ENCODE results near the gene LIPH.

LIPH gene

DNA sequence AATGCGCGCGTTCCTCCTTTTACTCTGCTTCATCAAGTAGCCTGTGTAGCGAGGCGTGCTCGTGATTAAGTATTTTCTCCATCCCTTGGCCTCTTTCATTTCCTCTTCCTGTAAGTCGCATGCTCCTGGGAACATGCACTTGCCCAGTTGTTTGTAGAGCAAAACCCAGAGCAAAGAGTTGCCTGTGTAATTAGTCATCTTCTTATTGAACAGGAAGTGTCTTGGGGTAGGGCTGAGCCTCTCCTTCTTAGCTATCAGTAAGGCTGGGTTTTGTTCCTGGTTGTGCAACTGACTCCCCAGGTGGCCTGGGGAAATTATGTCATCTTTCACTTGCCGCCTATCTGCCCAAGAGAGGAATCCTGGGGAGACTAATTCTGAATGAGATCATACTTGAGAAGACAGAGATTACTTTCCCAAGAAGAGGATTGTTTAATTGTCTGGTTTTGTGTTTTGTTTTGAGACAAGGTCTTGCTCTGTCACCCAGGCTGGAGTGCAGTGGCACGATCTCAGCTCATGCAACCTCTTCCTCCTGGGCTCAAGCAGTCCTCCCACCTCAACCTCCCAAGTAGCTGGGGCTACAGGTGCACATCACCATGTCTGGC lies 14.9 kb downstream of the LIPH start:
- POLR2A ChIA-PET = no interaction called here
- TF ChIP-seq, protein P1, sequence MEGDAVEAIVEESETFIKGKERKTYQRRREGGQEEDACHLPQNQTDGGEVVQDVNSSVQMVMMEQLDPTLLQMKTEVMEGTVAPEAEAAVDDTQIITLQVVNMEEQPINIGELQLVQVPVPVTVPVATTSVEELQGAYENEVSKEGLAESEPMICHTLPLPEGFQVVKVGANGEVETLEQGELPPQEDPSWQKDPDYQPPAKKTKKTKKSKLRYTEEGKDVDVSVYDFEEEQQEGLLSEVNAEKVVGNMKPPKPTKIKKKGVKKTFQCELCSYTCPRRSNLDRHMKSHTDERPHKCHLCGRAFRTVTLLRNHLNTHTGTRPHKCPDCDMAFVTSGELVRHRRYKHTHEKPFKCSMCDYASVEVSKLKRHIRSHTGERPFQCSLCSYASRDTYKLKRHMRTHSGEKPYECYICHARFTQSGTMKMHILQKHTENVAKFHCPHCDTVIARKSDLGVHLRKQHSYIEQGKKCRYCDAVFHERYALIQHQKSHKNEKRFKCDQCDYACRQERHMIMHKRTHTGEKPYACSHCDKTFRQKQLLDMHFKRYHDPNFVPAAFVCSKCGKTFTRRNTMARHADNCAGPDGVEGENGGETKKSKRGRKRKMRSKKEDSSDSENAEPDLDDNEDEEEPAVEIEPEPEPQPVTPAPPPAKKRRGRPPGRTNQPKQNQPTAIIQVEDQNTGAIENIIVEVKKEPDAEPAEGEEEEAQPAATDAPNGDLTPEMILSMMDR (IDR thresholded peaks at IDR 0.05; ENCODE audit: insufficient read depth, low read length, missing control alignments) = no peak
- CTCF ChIA-PET = interaction anchor here (1.0 to 1.1 kb wide), 2 partner anchors 9 to 22 kb away, joined by 3 read pairs; no protein-coding TSS in a partner anchor
- no peak overlapping the region for H3K4me3 ChIP-seq (ENCODE audit: low read depth, low read length)
- DNase-seq (ENCODE audit: low read depth, low spot score) = peak; percentile 23

GRCh38 chr3:185534511-185534910 lies 17.9 kb downstream of the LIPH start:
- no peak overlapping the region for H3K4me3 ChIP-seq (ENCODE audit: low read depth, low read length)
- no peak for DNase-seq (ENCODE audit: low read depth, low spot score)
- POLR2A ChIA-PET = no interaction called here
- TF ChIP-seq, protein P1 (IDR thresholded peaks at IDR 0.05; ENCODE audit: insufficient read depth, low read length, missing control alignments) = no peak
- CTCF ChIA-PET = interaction anchor here (1.4 kb wide), 1 partner anchor 25 kb away, joined by 5 read pairs; no protein-coding TSS in a partner anchor

GRCh38 chr3:185532901-185533300 lies 19.5 kb downstream of the LIPH start:
- ChIA-PET CTCF (interaction anchor here (1.2 to 1.4 kb wide), 2 partner anchors 13 to 27 kb away, joined by 3 to 4 read pairs; no protein-coding TSS in a partner anchor), POLR2A (no interaction called here)
- TF ChIP-seq, protein P1 (IDR thresholded peaks at IDR 0.05; ENCODE audit: insufficient read depth, low read length, missing control alignments) = no peak

GRCh38 chr3:185530856-185531255 lies 21.5 kb downstream of the LIPH start:
- no peak overlapping the region for H3K4me3 ChIP-seq (ENCODE audit: low read depth, low read length)
- POLR2A ChIA-PET = no interaction called here

More at GRCh38 chr3:185532901-185533300, 19.5 kb downstream of the LIPH start:
- H3K4me3 ChIP-seq (ENCODE audit: low read depth, low read length) = no peak overlapping the region
- no peak for DNase-seq (ENCODE audit: low read depth, low spot score)

GRCh38 chr3:185528532-185528931 lies 23.9 kb downstream of the LIPH start:
- no peak for DNase-seq (ENCODE audit: low read depth, low spot score)
- no peak overlapping the region for H3K4me3 ChIP-seq (ENCODE audit: low read depth, low read length)
- ChIA-PET POLR2A (no interaction called here), CTCF (no interaction called here)
- TF ChIP-seq, protein P1 (IDR thresholded peaks at IDR 0.05; ENCODE audit: insufficient read depth, low read length, missing control alignments) = no peak

More at GRCh38 chr3:185530856-185531255, 21.5 kb downstream of the LIPH start:
- TF ChIP-seq, protein P1 (IDR thresholded peaks at IDR 0.05; ENCODE audit: insufficient read depth, low read length, missing control alignments) = no peak
- DNase-seq (ENCODE audit: low read depth, low spot score) = no peak
- CTCF ChIA-PET = interaction anchor here (1.7 kb wide), 1 partner anchor 28 kb away, joined by 6 read pairs; no protein-coding TSS in a partner anchor

DNA sequence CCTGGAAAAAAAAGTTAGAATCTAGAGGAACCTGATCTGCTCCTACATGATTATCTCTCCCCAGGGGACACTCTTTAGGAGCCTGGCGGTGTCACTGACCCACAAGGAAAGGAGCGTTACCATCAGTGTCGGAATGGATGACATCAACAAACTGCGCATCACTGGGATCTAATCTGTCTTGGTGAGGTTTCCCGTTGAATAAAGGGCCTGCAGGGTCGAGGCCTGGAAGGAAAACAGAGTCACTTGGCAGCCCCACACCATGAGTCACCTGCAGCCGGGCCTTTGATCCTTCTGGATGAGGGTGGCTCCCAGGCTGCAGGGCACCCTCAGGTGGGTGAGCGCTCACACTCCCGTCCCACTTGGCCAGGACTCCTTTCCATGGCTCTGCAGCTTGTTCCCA lies 25.0 kb downstream of the LIPH start:
- no peak overlapping the region for H3K4me3 ChIP-seq (ENCODE audit: low read depth, low read length)
- TF ChIP-seq, protein P1 (IDR thresholded peaks at IDR 0.05; ENCODE audit: insufficient read depth, low read length, missing control alignments) = no peak
- POLR2A ChIA-PET = no interaction called here
- no peak for DNase-seq (ENCODE audit: low read depth, low spot score)
- CTCF ChIA-PET = no interaction called here

All from AG04449 (cell line).